GM18861 (cell line): Measurements from ENCODE around the gene DNAAF5.

ENCODE experiments used
- ATAC-seq: cut with Tn5 transposase; IDR thresholded peaks from one replicate; pipeline ENCODE4 v1.9.1; 2021; ENCODE audit not compliant: unreplicated experiment

Gene DNAAF5

GRCh38 chr7:832167-832967 lies 105.9 kb downstream of the DNAAF5 start, which contains the start of gene SUN1:
Gene SUN1 (plus strand): TSS chr7:832476. CDS start chr7:832525, 49 bp downstream.
- peak; percentile 33 for ATAC-seq

- ATAC-seq = no peak
These were observed 106.5 kb downstream of the DNAAF5 start for GRCh38 chr7:832968-833424.

GRCh38 chr7:833601-834258 lies 107.2 kb downstream of the DNAAF5 start:
- ATAC-seq = no peak

- no peak for ATAC-seq
These were observed 107.8 kb downstream of the DNAAF5 start for GRCh38 chr7:834277-834676.

GRCh38 chr7:835021-835420 lies 108.5 kb downstream of the DNAAF5 start:
- no peak for ATAC-seq

GRCh38 chr7:835485-836401 lies 109.2 kb downstream of the DNAAF5 start:
- no peak for ATAC-seq
